ENCODE data around the gene ADH1B.

DNA sequence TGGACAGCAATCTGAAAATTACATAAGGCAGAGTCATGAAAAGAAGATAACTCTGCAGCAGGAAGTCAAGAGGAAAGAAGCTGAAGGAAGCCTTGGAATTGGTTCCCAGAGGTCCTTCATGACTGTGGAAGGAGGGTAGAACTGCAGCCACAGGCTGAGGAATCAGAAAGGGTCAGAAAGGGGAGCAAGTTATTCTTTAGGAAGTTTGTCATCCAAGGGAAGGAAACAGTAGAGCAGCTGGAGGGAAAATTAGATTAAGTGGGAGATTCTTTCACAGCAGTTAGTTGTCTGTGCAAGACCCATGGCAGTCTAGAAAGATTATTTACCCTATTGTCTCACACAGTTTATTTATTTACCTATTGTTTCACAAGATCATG is 40.7 kb upstream of the ADH1B start:
- TF ChIP-seq POLR2A (IDR thresholded peaks at IDR 0.05) (no peak), EP300 (IDR thresholded peaks at IDR 0.05) (no peak)
- TF ChIP-seq, protein P1, sequence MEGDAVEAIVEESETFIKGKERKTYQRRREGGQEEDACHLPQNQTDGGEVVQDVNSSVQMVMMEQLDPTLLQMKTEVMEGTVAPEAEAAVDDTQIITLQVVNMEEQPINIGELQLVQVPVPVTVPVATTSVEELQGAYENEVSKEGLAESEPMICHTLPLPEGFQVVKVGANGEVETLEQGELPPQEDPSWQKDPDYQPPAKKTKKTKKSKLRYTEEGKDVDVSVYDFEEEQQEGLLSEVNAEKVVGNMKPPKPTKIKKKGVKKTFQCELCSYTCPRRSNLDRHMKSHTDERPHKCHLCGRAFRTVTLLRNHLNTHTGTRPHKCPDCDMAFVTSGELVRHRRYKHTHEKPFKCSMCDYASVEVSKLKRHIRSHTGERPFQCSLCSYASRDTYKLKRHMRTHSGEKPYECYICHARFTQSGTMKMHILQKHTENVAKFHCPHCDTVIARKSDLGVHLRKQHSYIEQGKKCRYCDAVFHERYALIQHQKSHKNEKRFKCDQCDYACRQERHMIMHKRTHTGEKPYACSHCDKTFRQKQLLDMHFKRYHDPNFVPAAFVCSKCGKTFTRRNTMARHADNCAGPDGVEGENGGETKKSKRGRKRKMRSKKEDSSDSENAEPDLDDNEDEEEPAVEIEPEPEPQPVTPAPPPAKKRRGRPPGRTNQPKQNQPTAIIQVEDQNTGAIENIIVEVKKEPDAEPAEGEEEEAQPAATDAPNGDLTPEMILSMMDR (IDR thresholded peaks at IDR 0.05) = no peak

Measured in tibial nerve (tissue), 4 donors.